HCT116 (cell line): Measurements from ENCODE around the gene PIN1.

Experiments
- CTCF ChIP-seq, 3 experiments: fragments of 200-600 bp in 1 of 3; sonication (generic) in 1 of 3; IDR thresholded peaks in 2 of 3; conservative IDR thresholded peaks in 1 of 3; 2 replicates each; pipeline ENCODE4 v1.5.1; 2012 to 2017; ENCODE audit warnings: low read depth in 2 of 3, low read length in 2 of 3, antibody characterized with exemption in 1 of 3, borderline replicate concordance in 1 of 3, control low read depth in 1 of 3, mild to moderate bottlenecking in 1 of 3, mixed read lengths in 1 of 3, mixed run types in 1 of 3, moderate library complexity in 1 of 3; ENCODE audit not compliant: insufficient read depth in 1 of 3
- EZH2 ChIP-seq: fragments of 200-600 bp; sonication (generic); IDR thresholded peaks from 2 replicates; pipeline ENCODE4 v1.6.1; 2017; ENCODE audit warnings: antibody characterized with exemption, mixed run types
- EZH2phosphoT487 ChIP-seq: fragments of 200-600 bp; IDR thresholded peaks from 2 replicates; pipeline ENCODE4 v1.6.1; 2018; ENCODE audit warnings: antibody characterized with exemption, borderline replicate concordance
- MAX ChIP-seq: IDR thresholded peaks from 2 replicates; pipeline ENCODE4 v1.6.1; 2012
- POLR2A ChIP-seq: IDR thresholded peaks from 2 replicates; pipeline ENCODE4 v1.7.0; 2011; ENCODE audit warnings: borderline replicate concordance; ENCODE audit not compliant: insufficient read depth, insufficient read length; ENCODE audit errors: extremely low read depth
- POLR2AphosphoS5 ChIP-seq: IDR thresholded peaks from 2 replicates; pipeline ENCODE4 v1.6.1; 2011; ENCODE audit warnings: mild to moderate bottlenecking, low read depth, low read length, moderate library complexity
- REST ChIP-seq: IDR thresholded peaks from 2 replicates; pipeline ENCODE4 v1.6.1; 2012; ENCODE audit warnings: low read depth
- SIN3A ChIP-seq: IDR thresholded peaks from 2 replicates; pipeline ENCODE4 v1.6.1; 2012; ENCODE audit warnings: low read depth
- SRF ChIP-seq: IDR thresholded peaks from 2 replicates; pipeline ENCODE4 v1.6.1; 2012; ENCODE audit warnings: low read depth

DNA sequence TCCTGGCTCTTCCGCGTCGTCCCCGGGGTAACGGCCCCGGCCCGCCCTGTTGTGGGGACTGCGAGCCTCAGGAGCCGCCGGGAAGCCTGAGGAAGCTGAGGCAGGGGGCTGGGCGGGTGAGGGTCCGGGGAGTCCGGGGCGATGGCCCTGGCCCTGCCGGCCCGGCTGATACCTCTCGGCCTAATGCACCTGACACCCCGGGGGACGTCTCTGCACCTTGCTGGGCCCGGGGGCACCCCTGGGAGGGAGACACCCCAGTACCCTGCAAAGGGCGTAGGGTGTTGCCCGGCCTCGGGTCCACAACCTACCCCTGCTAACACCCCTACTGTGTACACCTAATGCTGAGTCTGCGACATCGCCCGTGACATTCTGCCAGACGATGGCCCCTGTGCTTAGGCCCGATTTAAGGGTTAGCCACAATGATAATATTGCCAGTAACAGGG, 410 bp downstream of the PIN1 start:
- TF ChIP-seq POLR2AphosphoS5 (no peak), REST (no peak), CTCF (IDR thresholded peaks at IDR 0.05 in 2 of 3, conservative IDR thresholded peaks at IDR 0.05 in 1 of 3; ENCODE audit: borderline replicate concordance in 1 of 3, insufficient read depth in 1 of 3, low read depth in 2 of 3, low read length in 2 of 3) (no peak), EZH2 (no peak), POLR2A (no peak), SIN3A (no peak), EZH2phosphoT487 (no peak), MAX (no peak), SRF (no peak)
